Measurements from ENCODE around the gene TP53BP2. TPM values are rescaled to one million over a fixed set of nuclear protein-coding genes. Genes with fewer than 3 reads are reported as not detected.

TP53BP2 gene
- total RNA-seq, 2 donors from 2014 or later: 26.8 to 29.3 TPM

- Histone ChIP-seq H3K9me3 (no peaks in the 10 kb centered on the region), H3K27ac (no peak overlapping the region), H3K36me3 (no peaks in the 10 kb centered on the region), H3K4me1 (peaks cover 0 to 5% of the 10 kb centered on the region in 2 donors), H3K27me3 (no peaks in the 10 kb centered on the region), H3K4me3 (no peak overlapping the region)
- no peak for TF ChIP-seq CTCF (IDR thresholded peaks at IDR 0.05)
- DNase-seq (ENCODE audit: low spot score): no peak
Observed at GRCh38 chr1:223885614-223886013, 39.9 kb upstream of the TP53BP2 start.

- Histone ChIP-seq H3K4me1 (no peaks in the 10 kb centered on the region), H3K27ac (no peak overlapping the region), H3K4me3 (no peak overlapping the region), H3K9me3 (no peaks in the 10 kb centered on the region), H3K36me3 (no peaks in the 10 kb centered on the region), H3K27me3 (no peaks in the 10 kb centered on the region)
- no peak for TF ChIP-seq CTCF (IDR thresholded peaks at IDR 0.05)
- no peak for DNase-seq (ENCODE audit: low spot score)
Observed at GRCh38 chr1:223878598-223879325, 33.0 kb upstream of the TP53BP2 start.

- no peaks in the 10 kb centered on the region for H3K27me3 ChIP-seq
- H3K9me3 ChIP-seq: no peaks in the 10 kb centered on the region
- DNase-seq (ENCODE audit: low spot score): no peak
- H3K4me1 ChIP-seq: no peaks in the 10 kb centered on the region
- H3K4me3 ChIP-seq: no peak overlapping the region
- H3K27ac ChIP-seq: no peak overlapping the region
- TF ChIP-seq CTCF (IDR thresholded peaks at IDR 0.05): no peak
- H3K36me3 ChIP-seq: no peaks in the 10 kb centered on the region
Observed at GRCh38 chr1:223877804-223878203, 32.1 kb upstream of the TP53BP2 start.

- no peak overlapping the region for H3K4me3 ChIP-seq
- no peaks in the 10 kb centered on the region for H3K36me3 ChIP-seq
- DNase-seq (ENCODE audit: low spot score): no peak
- no peak for TF ChIP-seq CTCF (IDR thresholded peaks at IDR 0.05)
- no peaks in the 10 kb centered on the region for H3K27me3 ChIP-seq
- H3K4me1 ChIP-seq: no peaks in the 10 kb centered on the region
- no peak overlapping the region for H3K27ac ChIP-seq
- no peaks in the 10 kb centered on the region for H3K9me3 ChIP-seq
Observed at GRCh38 chr1:223876590-223876989, 30.8 kb upstream of the TP53BP2 start.

- no peaks in the 10 kb centered on the region for H3K36me3 ChIP-seq
- no peaks in the 10 kb centered on the region for H3K9me3 ChIP-seq
- no peak for DNase-seq (ENCODE audit: low spot score)
- no peaks in the 10 kb centered on the region for H3K4me1 ChIP-seq
- no peak overlapping the region for H3K27ac ChIP-seq
- H3K27me3 ChIP-seq: no peaks in the 10 kb centered on the region
- no peak for TF ChIP-seq CTCF (IDR thresholded peaks at IDR 0.05)
- no peak overlapping the region for H3K4me3 ChIP-seq
Observed at GRCh38 chr1:223873044-223873443, 27.3 kb upstream of the TP53BP2 start.

Measured in right atrium auricular region (tissue), 2 donors.